Pancreas (tissue), 10 donors: Measurements from ENCODE around the gene IFT20. TPM values are rescaled to one million over a fixed set of nuclear protein-coding genes. Genes with fewer than 3 reads are reported as not detected.

Source experiments
- ATAC-seq, 4 donors: fragments of 200-7000 bp; cut with Tn5 transposase; one replicate each; pipeline versions ENCODE4 v1.8.0 to v1.9.1; 2020; ENCODE audit warnings: mild to moderate bottlenecking in 4 of 4, moderate library complexity in 4 of 4
- DNase-seq, 6 donors: peaks; one replicate each; pipeline ENCODE4 v3.0.0-alpha.2; 2020
- FAIRE-seq: peaks from 2 replicates; lab custom pipeline; 2012; peaks lifted over from hg19 to GRCh38; lab: Jason Lieb, UNC
- H3K27ac ChIP-seq, 4 donors: fragments of 200-600 bp; sonication (generic); 1 replicate in 3 of 4; 2 replicates in 1 of 4; pipeline versions ENCODE4 v1.5.0 to v1.8.0; 2020
- H3K27me3 ChIP-seq, 4 donors: fragments of 200-600 bp; one replicate each; pipeline ENCODE4 v1.8.0; 2021
- H3K36me3 ChIP-seq, 3 donors: fragments of 200-600 bp; sonication (generic) in 1 of 3; one replicate each; pipeline versions ENCODE4 v1.5.0 to v1.8.0; 2020 to 2021
- H3K4me1 ChIP-seq, 3 donors: fragments of 200-600 bp; one replicate each; pipeline ENCODE4 v1.8.0; 2021
- H3K4me3 ChIP-seq, 4 donors: fragments of 200-600 bp; sonication (generic) in 2 of 4; one replicate each; pipeline versions ENCODE4 v1.5.0 to v1.8.0; 2020 to 2021
- H3K9me3 ChIP-seq, 4 donors: fragments of 200-600 bp; one replicate each; pipeline ENCODE4 v1.8.0; 2021
- WGBS, 2 donors: extraction: QIAGEN DNeasy Blood & Tissue Kit; methylation state at CpG; one replicate each; pipeline ENCODE4 v1.1.7; 2013; 5-methylcytosine and 5-hydroxymethylcytosine counted together
- intact Hi-C, 3 donors: fragments of 100-400 bp; cut with DNase I; formaldehyde crosslinking; loops; one replicate each; pipeline versions ENCODE4 v1.11.1 to v1.14.2; 2022
- polyA plus RNA-seq, 2 donors: library from polyadenylated mRNA; stranded (reverse); fragments of 200-250 nt; gene quantifications; one replicate each; pipeline ENCODE4 v1.2.3, GENCODE V29; 2013
- total RNA-seq, 6 donors: library from RNA; stranded (reverse); fragmentation: NEBNext Ultra II Directional in 4 of 6; extraction: Animal tissue kit (Norgen Biotek cat#: 25700) in 4 of 6; gene quantifications; one replicate each; pipeline versions ENCODE4 v1.2.1 to v1.2.4, GENCODE V29; 2021 to 2023
- TF ChIP-seq, protein P1 (sequence below), 4 donors: fragments of 200-600 bp; sonication (generic) in 3 of 4; IDR thresholded peaks; one replicate each; pipeline versions ENCODE4 v1.5.0 to v1.8.0; 2021; ENCODE audit warnings: antibody characterized with exemption in 4 of 4
- donor health status: healthy with polysubstance abuse.
- donor health status: DM: no; HTN: no; CAD: no; lungs with moderate emphysema.
- donor health status: DM: no; HTN: no; CAD: no.
- donor health status: control.
- donor health status: control.
- donor health status: Bipolar disorder and iron deficiency.
- donor health status: DM: yes; HTN: yes; CAD: no.
- donor health status: DM: no; HTN: no; CAD: no.
- donor health status: DM: no; HTN: no; CAD: no.
- donor health status: DM: yes; HTN: yes; CAD: no.

IFT20 gene
- total and polyA plus RNA-seq, 8 donors = 42.3 to 79.0 (median 50.3) TPM

DNA sequence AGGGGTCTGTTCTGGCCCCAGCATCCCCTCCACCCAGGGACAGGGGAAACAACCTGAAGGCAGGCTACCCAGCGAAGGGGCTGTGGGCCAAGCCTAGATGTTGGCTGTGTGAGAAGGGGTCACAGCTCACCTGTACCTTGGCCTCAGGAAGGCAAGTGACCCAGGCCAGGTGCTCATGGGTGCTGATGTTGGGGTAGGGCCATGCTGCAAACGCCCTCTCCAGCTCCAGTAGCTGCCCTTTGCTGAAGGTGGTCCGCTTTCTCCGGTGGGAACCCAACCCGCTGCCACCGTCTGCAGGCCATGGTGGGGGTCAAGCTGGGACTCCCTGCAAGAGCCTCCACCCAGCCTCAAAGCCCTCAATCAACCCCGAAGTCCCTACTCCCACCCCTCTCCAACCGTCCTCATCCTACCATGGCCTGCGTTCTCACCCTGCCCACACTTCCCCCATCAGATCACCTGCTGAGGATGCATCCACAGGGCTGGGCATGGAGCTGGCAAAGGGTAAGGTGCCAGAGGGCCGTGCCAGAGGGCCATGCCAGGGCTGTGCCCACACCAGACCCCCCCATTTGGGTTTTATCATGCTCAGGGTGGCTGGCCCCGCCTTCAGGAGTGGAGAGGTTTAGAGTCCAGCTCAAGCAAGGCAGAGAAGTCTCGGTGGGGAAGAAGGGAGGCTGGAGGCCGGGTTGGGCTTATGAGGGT lies 29.5 kb upstream of the IFT20 start, which contains the start of gene SEBOX:
SEBOX (minus strand) TSS at position 535 of the 699 bp plus-strand sequence; CDS start at position 487, 48 bp downstream.
- FAIRE-seq (no peak), DNase-seq (peak in 1 of 6 donors; percentile 34), ATAC-seq (no peak)
- peaks cover 0 to 4% (median 0%) of the 10 kb centered on the region in 3 donors for H3K4me1 ChIP-seq
- no peak within 1 kb of the TSS for H3K4me3 ChIP-seq
- no peak within 1 kb of the TSS for H3K27ac ChIP-seq
- no peaks in the 10 kb centered on the region for H3K9me3 ChIP-seq
- intact Hi-C loops = no loop called here
- peaks cover 3 to 25% (median 12%) of the 10 kb centered on the region in 3 donors for H3K36me3 ChIP-seq
- TF ChIP-seq, protein P1, sequence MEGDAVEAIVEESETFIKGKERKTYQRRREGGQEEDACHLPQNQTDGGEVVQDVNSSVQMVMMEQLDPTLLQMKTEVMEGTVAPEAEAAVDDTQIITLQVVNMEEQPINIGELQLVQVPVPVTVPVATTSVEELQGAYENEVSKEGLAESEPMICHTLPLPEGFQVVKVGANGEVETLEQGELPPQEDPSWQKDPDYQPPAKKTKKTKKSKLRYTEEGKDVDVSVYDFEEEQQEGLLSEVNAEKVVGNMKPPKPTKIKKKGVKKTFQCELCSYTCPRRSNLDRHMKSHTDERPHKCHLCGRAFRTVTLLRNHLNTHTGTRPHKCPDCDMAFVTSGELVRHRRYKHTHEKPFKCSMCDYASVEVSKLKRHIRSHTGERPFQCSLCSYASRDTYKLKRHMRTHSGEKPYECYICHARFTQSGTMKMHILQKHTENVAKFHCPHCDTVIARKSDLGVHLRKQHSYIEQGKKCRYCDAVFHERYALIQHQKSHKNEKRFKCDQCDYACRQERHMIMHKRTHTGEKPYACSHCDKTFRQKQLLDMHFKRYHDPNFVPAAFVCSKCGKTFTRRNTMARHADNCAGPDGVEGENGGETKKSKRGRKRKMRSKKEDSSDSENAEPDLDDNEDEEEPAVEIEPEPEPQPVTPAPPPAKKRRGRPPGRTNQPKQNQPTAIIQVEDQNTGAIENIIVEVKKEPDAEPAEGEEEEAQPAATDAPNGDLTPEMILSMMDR (IDR thresholded peaks at IDR 0.05) = no peak
- WGBS, 2 donors = 90 to 95% methylated on average over 13 of the region's 13 CpGs
- no peaks in the 10 kb centered on the region for H3K27me3 ChIP-seq

DNA sequence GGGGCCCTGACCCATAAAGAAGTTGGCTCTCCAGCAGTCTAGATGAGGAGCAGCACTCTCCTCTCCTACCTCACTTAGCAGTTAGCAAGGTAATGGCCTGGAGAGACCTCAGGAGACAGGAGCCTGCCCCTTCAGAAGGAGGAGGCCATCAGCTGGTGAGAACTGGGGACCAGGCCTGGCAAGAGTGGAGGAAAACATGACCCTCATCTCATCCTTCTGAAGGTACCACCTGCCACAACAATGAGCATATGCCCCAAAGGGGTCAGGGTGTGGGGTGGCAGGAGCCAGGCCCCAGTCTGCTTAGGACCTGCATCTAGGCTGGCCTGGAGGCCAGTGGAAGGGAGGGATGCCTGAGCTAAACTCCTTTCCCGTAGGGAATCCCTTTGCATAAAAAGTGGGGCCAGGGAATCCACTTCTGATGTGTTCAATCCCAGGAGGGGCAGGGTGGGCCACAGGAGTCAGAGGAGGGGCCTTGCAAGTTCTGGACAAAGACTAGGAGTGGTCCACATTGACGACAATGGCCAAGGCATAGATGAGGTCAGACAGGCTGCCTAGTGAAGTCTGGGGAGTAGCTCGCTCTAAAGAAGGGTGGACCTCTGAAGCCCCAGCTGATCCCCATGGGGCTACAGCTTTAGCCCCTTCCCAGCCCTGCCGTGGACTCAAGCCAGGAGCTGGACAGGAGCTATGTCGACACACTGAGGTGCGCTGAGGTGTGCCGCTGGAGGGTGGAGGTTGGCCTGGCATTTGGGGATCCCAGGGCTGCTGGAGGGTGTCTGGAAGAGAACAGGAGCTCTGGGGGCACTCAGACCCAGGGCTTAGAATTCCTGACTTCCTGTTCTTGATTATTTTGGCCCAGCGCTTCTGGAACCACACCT lies 28.7 kb upstream of the IFT20 start:
- Histone ChIP-seq H3K4me1 (no peaks in the 10 kb centered on the region), H3K36me3 (peaks cover 3 to 33% (median 14%) of the 10 kb centered on the region in 3 donors), H3K4me3 (no peak overlapping the region), H3K9me3 (no peaks in the 10 kb centered on the region), H3K27me3 (no peaks in the 10 kb centered on the region), H3K27ac (no peak overlapping the region)
- FAIRE-seq = no peak
- DNase-seq = peak in 1 of 6 donors; percentile 51
- TF ChIP-seq, protein P1 (IDR thresholded peaks at IDR 0.05) = no peak
- ATAC-seq = no peak
- WGBS, 2 donors = 87 to 92% methylated on average over 8 of the region's 8 CpGs
- intact Hi-C loops = no loop called here

- Histone ChIP-seq H3K27me3 (no peaks in the 10 kb centered on the region), H3K4me1 (peaks cover 0 to 5% (median 5%) of the 10 kb centered on the region in 3 donors), H3K36me3 (peaks cover 3 to 34% (median 14%) of the 10 kb centered on the region in 3 donors), H3K27ac (no peak overlapping the region), H3K9me3 (no peaks in the 10 kb centered on the region), H3K4me3 (no peak overlapping the region)
- DNase-seq = no peak
- 81 to 87% methylated on average over 5 of the region's 5 CpGs for WGBS, 2 donors
- ATAC-seq = no peak
- TF ChIP-seq, protein P1 (IDR thresholded peaks at IDR 0.05) = no peak
- no peak for FAIRE-seq
- intact Hi-C loops = no loop called here
These were observed 27.9 kb upstream of the IFT20 start for GRCh38 chr17:28363186-28363585.

DNA sequence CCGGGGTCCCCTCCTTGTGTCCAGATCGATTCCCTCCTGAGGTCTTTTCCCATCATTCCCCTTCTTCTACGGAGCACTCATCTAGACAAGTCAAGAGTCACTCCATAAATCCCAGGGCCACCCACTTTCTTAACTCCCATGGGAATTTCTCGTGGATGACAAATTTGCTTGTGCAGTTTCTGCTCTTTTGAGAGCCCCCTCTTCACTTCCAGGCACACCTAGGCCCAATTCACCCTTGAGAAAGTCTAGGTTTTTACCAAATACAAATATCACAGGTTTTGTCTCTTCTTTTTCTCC lies 22.6 kb upstream of the IFT20 start:
- Histone ChIP-seq H3K4me3 (peak overlapping the region; percentile 91 to 99 (median 96)), H3K9me3 (no peaks in the 10 kb centered on the region), H3K4me1 (peaks cover 0 to 17% (median 16%) of the 10 kb centered on the region in 3 donors), H3K27me3 (no peaks in the 10 kb centered on the region), H3K27ac (peak overlapping the region in 2 of 4 donors; percentile 81 to 92), H3K36me3 (peaks cover 3 to 45% (median 18%) of the 10 kb centered on the region in 3 donors)
- FAIRE-seq (no peak), DNase-seq (no peak), ATAC-seq (no peak)
- intact Hi-C loops = no loop called here
- 2 to 8% methylated on average over 4 of the region's 4 CpGs for WGBS, 2 donors
- TF ChIP-seq, protein P1 (IDR thresholded peaks at IDR 0.05) = no peak
